HL-60/S4 (cell line): ENCODE results near the gene OSCP1.

Experiments
- in situ Hi-C: fragments of 300-500 bp; cut with MboI; formaldehyde crosslinking; loops from 2 replicates; pipeline ENCODE4 v1.14.3; 2022; ENCODE audit warnings: low sequenced_read_pairs

Gene OSCP1

GRCh38 chr1:36475341-36475740 is 25.1 kb upstream of the OSCP1 start:
- in situ Hi-C loops, result no loop called here

GRCh38 chr1:36472656-36473055 is 22.4 kb upstream of the OSCP1 start:
- in situ Hi-C loops, result no loop called here

GRCh38 chr1:36471830-36472641 is 21.8 kb upstream of the OSCP1 start:
- in situ Hi-C loops, result no loop called here

GRCh38 chr1:36469163-36469562 is 18.9 kb upstream of the OSCP1 start:
- in situ Hi-C loops, result no loop called here

- in situ Hi-C loops, result no loop called here
Observed at GRCh38 chr1:36467700-36468455, 17.6 kb upstream of the OSCP1 start.

GRCh38 chr1:36467027-36467410 is 16.8 kb upstream of the OSCP1 start:
- in situ Hi-C loops, result no loop called here

- in situ Hi-C loops, result no loop called here
Observed at GRCh38 chr1:36466370-36467026, 16.2 kb upstream of the OSCP1 start.

- in situ Hi-C loops, result no loop called here
Observed at GRCh38 chr1:36465731-36466369, 15.6 kb upstream of the OSCP1 start.

- in situ Hi-C loops, result no loop called here
Observed at GRCh38 chr1:36464605-36465393, 14.5 kb upstream of the OSCP1 start.

GRCh38 chr1:36463803-36464604 is 13.8 kb upstream of the OSCP1 start, which contains the start of gene MRPS15:
Gene MRPS15, minus strand, starts transcription at chr1:36464384. Its CDS starts 109 bp downstream, at chr1:36464275.
- in situ Hi-C loops, result no loop called here

- in situ Hi-C loops, result no loop called here
Observed at GRCh38 chr1:36463463-36463802, 13.2 kb upstream of the OSCP1 start.

- in situ Hi-C loops, result no loop called here
Observed at GRCh38 chr1:36458910-36459309, 8.7 kb upstream of the OSCP1 start.

GRCh38 chr1:36457691-36458090 is 7.4 kb upstream of the OSCP1 start:
- in situ Hi-C loops, result no loop called here

- in situ Hi-C loops, result no loop called here
Observed at GRCh38 chr1:36456391-36456928, 6.2 kb upstream of the OSCP1 start.

- in situ Hi-C loops, result no loop called here
Observed at GRCh38 chr1:36455386-36455785, 5.1 kb upstream of the OSCP1 start.

- in situ Hi-C loops, result no loop called here
Observed at GRCh38 chr1:36453600-36454388, 3.5 kb upstream of the OSCP1 start.

GRCh38 chr1:36453051-36453450 is 2.8 kb upstream of the OSCP1 start:
- in situ Hi-C loops, result no loop called here

- in situ Hi-C loops, result no loop called here
Observed at GRCh38 chr1:36450919-36451305, 661 bp upstream of the OSCP1 start.
